G401.6 (cell line): ENCODE data around the gene AP5Z1.

Source experiments
- FAIRE-seq: peaks from 2 replicates; lab custom pipeline; 2012; peaks lifted over from hg19 to GRCh38; lab: Jason Lieb, UNC

The AP5Z1 gene

GRCh38 chr7:4745971-4746919, 29.2 kb upstream of the AP5Z1 start:
- no peak for FAIRE-seq

GRCh38 chr7:4747013-4747412, 28.4 kb upstream of the AP5Z1 start:
- no peak for FAIRE-seq

- FAIRE-seq = no peak
Observed at GRCh38 chr7:4747746-4748145, 27.7 kb upstream of the AP5Z1 start.

GRCh38 chr7:4748231-4748681, 27.2 kb upstream of the AP5Z1 start:
- FAIRE-seq = no peak

GRCh38 chr7:4749363-4749762, 26.1 kb upstream of the AP5Z1 start:
- no peak for FAIRE-seq

GRCh38 chr7:4749798-4750197, 25.6 kb upstream of the AP5Z1 start:
- FAIRE-seq = no peak

GRCh38 chr7:4751398-4751947, 23.9 kb upstream of the AP5Z1 start:
- no peak for FAIRE-seq

- no peak for FAIRE-seq
Observed at GRCh38 chr7:4753598-4754432, 21.6 kb upstream of the AP5Z1 start.

GRCh38 chr7:4754433-4755010, 20.9 kb upstream of the AP5Z1 start:
- no peak for FAIRE-seq

GRCh38 chr7:4755045-4755444, 20.4 kb upstream of the AP5Z1 start:
- no peak for FAIRE-seq

- no peak for FAIRE-seq
Observed at GRCh38 chr7:4758111-4758510, 17.3 kb upstream of the AP5Z1 start.

- no peak for FAIRE-seq
Observed at GRCh38 chr7:4758791-4759190, 16.6 kb upstream of the AP5Z1 start.

GRCh38 chr7:4759211-4759610, 16.2 kb upstream of the AP5Z1 start:
- no peak for FAIRE-seq

GRCh38 chr7:4760952-4761351, 14.5 kb upstream of the AP5Z1 start:
- no peak for FAIRE-seq

- no peak for FAIRE-seq
Observed at GRCh38 chr7:4762121-4763055, 13.0 kb upstream of the AP5Z1 start.

GRCh38 chr7:4763091-4763793, 12.2 kb upstream of the AP5Z1 start:
- no peak for FAIRE-seq

- no peak for FAIRE-seq
Observed at GRCh38 chr7:4763794-4764185, 11.6 kb upstream of the AP5Z1 start.

GRCh38 chr7:4764402-4765007, 10.9 kb upstream of the AP5Z1 start:
- FAIRE-seq = no peak

- FAIRE-seq = no peak
Observed at GRCh38 chr7:4765776-4766490, 9.5 kb upstream of the AP5Z1 start.
